Erythroblast (primary cell): ENCODE data around the gene DDR1.
"Not testable (repeated sequence)": the region's sequence is repeated elsewhere in the genome, so short reads cannot be mapped to it uniquely, and the experiment has no call there.

ENCODE experiments used
- DNase-seq, 2 experiments: peaks; one replicate each; lab custom pipeline; 2025; lab: John Stamatoyannopoulos, UW
- GATA1 ChIP-seq: IDR thresholded peaks from 2 replicates; pipeline ENCODE4 v1.6.1; 2011; ENCODE audit warnings: low read depth, mild to moderate bottlenecking, control low read depth, low read length, moderate library complexity
- POLR2A ChIP-seq: IDR thresholded peaks from 2 replicates; pipeline ENCODE4 v1.6.1; 2011; ENCODE audit warnings: mild to moderate bottlenecking, low read length

DDR1 gene

GRCh38 chr6:30843611-30843998, 40.7 kb upstream of the DDR1 start:
- TF ChIP-seq GATA1, result no peak
- TF ChIP-seq POLR2A, result no peak
- no peak for DNase-seq

DNA sequence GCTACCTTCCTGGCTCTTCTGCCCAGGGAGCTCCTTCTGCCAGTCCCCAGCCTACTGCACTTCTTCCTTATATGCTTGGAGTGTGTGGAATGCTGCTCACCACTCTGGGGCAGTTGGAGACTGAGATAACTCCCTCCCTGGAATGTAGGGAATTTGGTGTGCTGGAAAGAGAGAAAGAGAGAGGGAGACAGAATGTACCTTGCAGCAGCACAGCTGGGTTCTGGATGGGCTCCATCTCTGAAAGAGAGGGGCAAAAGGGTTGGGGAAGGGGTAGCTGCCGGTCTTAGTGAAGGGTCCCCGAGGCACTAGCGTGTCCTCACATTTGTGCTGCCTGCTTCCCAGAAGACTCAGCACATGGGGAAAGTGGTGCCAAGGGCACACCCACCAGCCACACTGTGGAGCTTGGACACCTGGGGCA, 40.2 kb upstream of the DDR1 start:
- no peak for DNase-seq
- no peak for TF ChIP-seq POLR2A
- no peak for TF ChIP-seq GATA1

- TF ChIP-seq POLR2A (no peak), GATA1 (no peak)
- no peak for DNase-seq
Measured at GRCh38 chr6:30845183-30845582, 39.1 kb upstream of the DDR1 start.

GRCh38 chr6:30847421-30847970, 36.8 kb upstream of the DDR1 start:
- DNase-seq, result no peak
- TF ChIP-seq POLR2A (no peak), GATA1 (no peak)

- no peak for DNase-seq
- TF ChIP-seq POLR2A (no peak), GATA1 (no peak)
Measured at GRCh38 chr6:30847971-30848436, 36.3 kb upstream of the DDR1 start.

GRCh38 chr6:30849903-30850651, 34.2 kb upstream of the DDR1 start:
- TF ChIP-seq POLR2A (no peak), GATA1 (no peak)
- DNase-seq, result no peak

- not testable (repeated sequence) for DNase-seq
Measured at GRCh38 chr6:30852459-30852858, 31.9 kb upstream of the DDR1 start.

GRCh38 chr6:30854285-30855040, 29.9 kb upstream of the DDR1 start:
- DNase-seq, result no peak

DNA sequence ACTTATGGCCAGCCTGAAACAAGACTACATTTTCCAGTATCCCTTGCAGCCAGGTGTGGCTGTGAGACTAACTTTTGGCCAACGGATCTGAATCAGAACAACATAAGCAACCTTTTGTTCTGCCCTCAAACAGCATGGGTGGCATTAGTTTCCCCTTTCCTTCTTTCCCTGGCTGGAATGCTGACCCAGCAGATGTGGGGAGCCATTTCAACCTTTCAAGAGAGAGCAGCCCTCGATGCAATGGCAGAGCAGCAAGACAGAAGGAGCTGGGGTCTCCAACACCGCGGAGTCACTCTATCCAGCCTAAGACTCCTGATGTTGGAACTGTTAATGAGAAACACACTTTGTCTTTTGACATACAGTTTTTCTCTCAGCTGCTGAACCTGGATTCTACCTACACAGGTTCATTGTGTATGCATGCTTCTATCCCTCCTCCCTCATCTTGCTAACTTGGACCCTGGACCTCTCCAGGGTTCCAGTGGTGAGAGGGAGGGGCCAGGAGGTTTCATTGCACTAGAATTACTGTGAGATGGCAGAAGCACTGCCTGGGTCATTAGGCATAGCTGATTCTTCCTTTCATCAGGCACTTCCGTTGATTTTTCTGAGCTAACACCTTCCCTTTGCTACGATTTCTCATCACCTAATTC, 28.8 kb upstream of the DDR1 start:
- TF ChIP-seq GATA1, result no peak
- TF ChIP-seq POLR2A, result no peak
- no peak for DNase-seq

More at GRCh38 chr6:30854285-30855040, 29.9 kb upstream of the DDR1 start:
- TF ChIP-seq GATA1, result no peak
- no peak for TF ChIP-seq POLR2A

GRCh38 chr6:30857112-30857511, 27.2 kb upstream of the DDR1 start:
- no peak for DNase-seq
- TF ChIP-seq POLR2A (no peak), GATA1 (no peak)

DNA sequence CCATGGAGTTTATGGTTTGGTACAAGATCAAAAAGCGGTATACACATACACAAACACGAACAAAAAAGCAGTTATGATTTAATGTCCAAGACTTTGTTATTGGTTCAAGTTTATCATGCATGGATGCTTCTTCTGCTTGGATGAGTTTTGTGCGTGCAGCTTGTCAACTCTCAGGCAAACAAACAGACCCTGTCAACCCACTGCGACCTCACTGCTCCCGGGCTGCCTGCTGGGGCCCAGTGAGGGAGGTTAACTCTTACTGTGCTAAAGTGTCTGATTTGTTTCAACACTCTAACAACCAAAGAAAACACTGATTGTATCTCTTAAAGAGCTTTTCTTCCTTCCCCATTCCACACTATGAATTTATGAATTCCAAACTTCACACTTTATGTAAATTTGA, 26.8 kb upstream of the DDR1 start:
- no peak for DNase-seq
- TF ChIP-seq GATA1 (no peak), POLR2A (no peak)

GRCh38 chr6:30859726-30860125, 24.6 kb upstream of the DDR1 start:
- not testable (repeated sequence) for DNase-seq

DNA sequence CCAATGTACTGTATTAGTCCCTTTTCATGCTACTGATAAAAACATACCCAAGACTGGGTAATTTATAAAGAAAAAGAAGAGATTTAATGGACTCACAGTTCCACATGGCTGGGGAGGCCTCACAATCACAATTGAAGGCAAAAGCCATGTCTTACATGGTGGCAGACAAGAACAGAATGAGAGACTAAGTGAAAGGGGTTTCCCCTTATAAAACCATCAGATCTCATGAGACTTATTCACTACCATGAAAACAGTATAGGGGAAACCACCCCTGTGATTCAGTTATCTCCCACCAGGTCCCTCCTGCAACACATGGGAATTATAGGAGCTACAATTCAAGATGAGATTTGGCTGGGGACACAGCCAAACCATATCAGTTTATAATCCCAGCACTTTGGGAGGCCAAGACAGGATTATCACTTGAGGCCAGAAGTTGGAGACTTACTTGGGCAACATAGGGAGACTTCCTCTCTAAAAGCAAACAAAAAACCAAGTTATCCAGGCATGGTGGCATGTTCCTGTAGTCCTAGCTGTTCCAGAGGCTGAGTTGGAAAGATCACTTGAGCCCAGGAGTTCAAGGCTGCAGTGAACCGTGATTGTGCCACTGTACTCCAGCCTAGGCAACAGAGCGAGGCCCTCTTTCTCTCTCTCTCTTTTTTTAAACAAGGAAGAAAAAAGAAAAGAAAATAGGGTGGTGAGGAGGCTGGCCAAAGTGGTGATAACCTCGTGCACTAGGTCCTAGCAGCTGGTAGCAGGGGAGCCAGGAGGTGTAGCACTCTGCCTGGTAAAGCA, 22.9 kb upstream of the DDR1 start:
- TF ChIP-seq POLR2A, result no peak
- TF ChIP-seq GATA1, result no peak
- no peak for DNase-seq

- DNase-seq, result no peak
- no peak for TF ChIP-seq GATA1
- TF ChIP-seq POLR2A, result no peak
Measured at GRCh38 chr6:30862156-30862875, 22.0 kb upstream of the DDR1 start.
